HCT116 (cell line): ENCODE data around the gene EEFSEC. TPM values are rescaled to one million over a fixed set of nuclear protein-coding genes. Genes with fewer than 3 reads are reported as not detected.

Experiments
- ATAC-seq: fragments of 200-7000 bp; cut with Tn5 transposase; 2 replicates; pipeline ENCODE4 v1.9.1; 2020; ENCODE audit warnings: mild to moderate bottlenecking, moderate library complexity
- BruUV-seq: library from RNA; stranded (reverse); fragments of 400-500 nt; replicated peaks from 2 replicates; lab custom pipeline; 2021; lab: Mats Ljungman, UMichigan
- CTCF ChIA-PET: fragments of 300-600 bp; sonication (Branson Sonifier 250); formaldehyde crosslinking; loops from one replicate; lab custom pipeline; 2021; ENCODE audit warnings: antibody characterized with exemption; lab: Charles Lee
- POLR2A ChIA-PET: fragments of 300-600, 350-600 bp; sonication (Branson Sonifier 250); formaldehyde crosslinking; loops from one replicate; lab custom pipeline; 2021; ENCODE audit warnings: antibody characterized with exemption; lab: Charles Lee
- RAD21 ChIA-PET, 2 experiments: fragments of 300-600 bp; sonication (Branson Sonifier 250); formaldehyde crosslinking; loops; one replicate each; lab custom pipeline; 2023; ENCODE audit warnings: low total read pairs in 2 of 2; ENCODE audit not compliant: uncharacterized antibody in 2 of 2, unreplicated experiment in 2 of 2, low non-redundant PET in 1 of 2; lab: Charles Lee
- DNase-seq: peaks from one replicate; pipeline ENCODE4 v3.0.0-alpha.2; 2010; ENCODE audit warnings: low read depth, low spot score
- H2AFZ ChIP-seq: fragments of 200-600 bp; shearing (Covaris generic), sonication (generic); 2 replicates; pipeline ENCODE4 v1.6.1; 2017; ENCODE audit warnings: low read depth, mixed run types, mixed read lengths, antibody characterized with exemption, low read length; ENCODE audit not compliant: poor library complexity, severe bottlenecking
- H3K27ac ChIP-seq: 2 replicates; pipeline ENCODE4 v1.5.1; 2012; ENCODE audit warnings: low read depth, low read length
- H3K27me3 ChIP-seq: fragments of 200-600 bp; sonication (generic); 2 replicates; pipeline ENCODE4 v1.6.1; 2016; ENCODE audit warnings: mixed run types, low read length, mixed read lengths; ENCODE audit not compliant: insufficient read depth
- H3K36me3 ChIP-seq, 2 experiments: fragments of 200-500 bp in 1 of 2; fragments of 200-600 bp in 1 of 2; sonication (Bioruptor generic) in 1 of 2; sonication (generic) in 1 of 2; 2 replicates each; pipeline versions ENCODE4 v1.5.1 to v1.6.1; 2014 to 2016; ENCODE audit warnings: low read length in 2 of 2, inconsistent platforms in 1 of 2, mixed read lengths in 1 of 2, mixed run types in 1 of 2; ENCODE audit not compliant: insufficient read depth in 2 of 2, control insufficient read depth in 1 of 2
- H3K4me1 ChIP-seq, 2 experiments: fragments of 200-600 bp in 1 of 2; sonication (generic) in 1 of 2; 2 replicates each; pipeline versions ENCODE4 v1.5.1 to v1.6.1; 2012 to 2017; ENCODE audit warnings: low read length in 2 of 2, inconsistent platforms in 1 of 2, mild to moderate bottlenecking in 1 of 2, mixed read lengths in 1 of 2, mixed run types in 1 of 2, moderate library complexity in 1 of 2; ENCODE audit not compliant: insufficient read depth in 2 of 2, control insufficient read depth in 1 of 2
- H3K4me2 ChIP-seq: fragments of 200-600 bp; sonication (generic); 2 replicates; pipeline ENCODE4 v1.6.1; 2017; ENCODE audit warnings: mixed run types, low read length, mixed read lengths
- H3K4me3 ChIP-seq, 2 experiments: fragments of 200-600 bp in 1 of 2; sonication (generic) in 1 of 2; replicated peaks in 1 of 2; 2 replicates each; pipeline ENCODE4 v1.5.1; 2011 to 2016; ENCODE audit warnings: low read length in 2 of 2, control low read depth in 1 of 2, low read depth in 1 of 2, mild to moderate bottlenecking in 1 of 2, mixed read lengths in 1 of 2, mixed run types in 1 of 2
- H3K79me2 ChIP-seq: fragments of 200-600 bp; sonication (generic); 2 replicates; pipeline ENCODE4 v1.6.1; 2017; ENCODE audit warnings: mild to moderate bottlenecking, mixed run types, low read length, moderate library complexity, mixed read lengths; ENCODE audit not compliant: insufficient read depth
- H3K9ac ChIP-seq: fragments of 200-600 bp; sonication (generic); 2 replicates; pipeline ENCODE4 v1.6.1; 2016; ENCODE audit warnings: low read length, mixed read lengths
- H3K9me2 ChIP-seq: fragments of 200-600 bp; sonication (generic), shearing (Covaris generic); 2 replicates; pipeline ENCODE4 v1.6.1; 2017; ENCODE audit warnings: mixed run types, mild to moderate bottlenecking, moderate library complexity; ENCODE audit not compliant: insufficient read depth
- H3K9me3 ChIP-seq, 2 experiments: fragments of 200-500 bp in 1 of 2; fragments of 200-600 bp in 1 of 2; sonication (Bioruptor generic) in 1 of 2; sonication (generic) in 1 of 2; 2 replicates each; pipeline ENCODE4 v1.6.1; 2014 to 2017; ENCODE audit warnings: low read length in 2 of 2, mixed read lengths in 2 of 2, inconsistent platforms in 1 of 2, low read depth in 1 of 2, mild to moderate bottlenecking in 1 of 2, mixed run types in 1 of 2, moderate library complexity in 1 of 2; ENCODE audit not compliant: control insufficient read depth in 1 of 2, insufficient read depth in 1 of 2
- H4K20me1 ChIP-seq: fragments of 200-600 bp; sonication (generic), shearing (Covaris generic); 2 replicates; pipeline ENCODE4 v1.6.1; 2017; ENCODE audit warnings: mixed run types, mild to moderate bottlenecking, moderate library complexity; ENCODE audit not compliant: insufficient read depth
- CTCF ChIP-seq, 3 experiments: fragments of 200-600 bp in 1 of 3; sonication (generic) in 1 of 3; IDR thresholded peaks in 2 of 3; conservative IDR thresholded peaks in 1 of 3; 2 replicates each; pipeline ENCODE4 v1.5.1; 2012 to 2017; ENCODE audit warnings: low read depth in 2 of 3, low read length in 2 of 3, antibody characterized with exemption in 1 of 3, borderline replicate concordance in 1 of 3, control low read depth in 1 of 3, mild to moderate bottlenecking in 1 of 3, mixed read lengths in 1 of 3, mixed run types in 1 of 3, moderate library complexity in 1 of 3; ENCODE audit not compliant: insufficient read depth in 1 of 3
- EGR1 ChIP-seq: IDR thresholded peaks from 2 replicates; pipeline ENCODE4 v1.6.1; 2012; ENCODE audit warnings: low read depth
- ELF1 ChIP-seq: IDR thresholded peaks from 2 replicates; pipeline ENCODE4 v1.6.1; 2012; ENCODE audit warnings: low read depth, borderline replicate concordance
- EZH2phosphoT487 ChIP-seq: fragments of 200-600 bp; IDR thresholded peaks from 2 replicates; pipeline ENCODE4 v1.6.1; 2018; ENCODE audit warnings: antibody characterized with exemption, borderline replicate concordance
- FOSL1 ChIP-seq: IDR thresholded peaks from 2 replicates; pipeline ENCODE4 v1.6.1; 2012; ENCODE audit warnings: low read depth
- MAX ChIP-seq: IDR thresholded peaks from 2 replicates; pipeline ENCODE4 v1.6.1; 2012
- SP1 ChIP-seq: IDR thresholded peaks from 2 replicates; pipeline ENCODE4 v1.6.1; 2012; ENCODE audit warnings: low read depth
- SRF ChIP-seq: IDR thresholded peaks from 2 replicates; pipeline ENCODE4 v1.6.1; 2012; ENCODE audit warnings: low read depth
- TCF7L2 ChIP-seq: IDR thresholded peaks from 2 replicates; pipeline ENCODE4 v1.7.0; 2011; ENCODE audit warnings: borderline replicate concordance, inconsistent platforms; ENCODE audit not compliant: insufficient read depth, insufficient read length; ENCODE audit errors: extremely low read depth
- ZFX ChIP-seq: fragments of 450-650 bp; IDR thresholded peaks from 2 replicates; pipeline ENCODE4 v1.6.1; 2017
- intact Hi-C: fragments of 100-400 bp; cut with micrococcal nuclease; formaldehyde crosslinking; loops from 2 replicates; pipeline ENCODE4 v1.10.0; 2022
- total RNA-seq: library from RNA; stranded (reverse); gene quantifications from one replicate; pipeline ENCODE4 v1.2.1, GENCODE V29; 2021; ENCODE audit not compliant: unreplicated experiment

EEFSEC gene
- total RNA-seq, 1 experiment from 2014 or later = 16.1 TPM

GRCh38 chr3:128357538-128357937 lies 204.3 kb downstream of the EEFSEC start:
- ChIA-PET POLR2A (no interaction called here), CTCF (no interaction called here), RAD21 (no interaction called here)
- no TSS peak for BruUV-seq
- Histone ChIP-seq H2AFZ (no peak overlapping the region), H3K79me2 (no peaks in the 10 kb centered on the region), H3K9me2 (no peaks in the 10 kb centered on the region), H3K27me3 (no peaks in the 10 kb centered on the region), H4K20me1 (no peaks in the 10 kb centered on the region), H3K4me3 (no peak overlapping the region), H3K9me3 (no peaks in the 10 kb centered on the region), H3K4me1 (no peaks in the 10 kb centered on the region; a peak in 1 of 4 replicates), H3K4me2 (no peak overlapping the region), H3K27ac (no peak overlapping the region), H3K36me3 (no peaks in the 10 kb centered on the region), H3K9ac (no peak overlapping the region)
- intact Hi-C loops = no loop called here
- TF ChIP-seq MAX (no peak), ZFX (no peak), EZH2phosphoT487 (no peak), ELF1 (no peak), SP1 (no peak), SRF (no peak), TCF7L2 (no peak), EGR1 (no peak), FOSL1 (no peak), CTCF (IDR thresholded peaks at IDR 0.05 in 2 of 3, conservative IDR thresholded peaks at IDR 0.05 in 1 of 3; ENCODE audit: borderline replicate concordance in 1 of 3, insufficient read depth in 1 of 3, low read depth in 2 of 3, low read length in 2 of 3) (no peak)
- ATAC-seq = no peak
- no peak for DNase-seq
